GM12801 (cell line): Measurements from ENCODE around the gene DOCK1.

Experiments used
- TF ChIP-seq, protein P1 (sequence below): IDR thresholded peaks from one replicate; pipeline ENCODE4 v1.5.1; 2011; ENCODE audit warnings: control low read depth; ENCODE audit not compliant: insufficient read length; ENCODE audit errors: extremely low read depth

Gene DOCK1

DNA sequence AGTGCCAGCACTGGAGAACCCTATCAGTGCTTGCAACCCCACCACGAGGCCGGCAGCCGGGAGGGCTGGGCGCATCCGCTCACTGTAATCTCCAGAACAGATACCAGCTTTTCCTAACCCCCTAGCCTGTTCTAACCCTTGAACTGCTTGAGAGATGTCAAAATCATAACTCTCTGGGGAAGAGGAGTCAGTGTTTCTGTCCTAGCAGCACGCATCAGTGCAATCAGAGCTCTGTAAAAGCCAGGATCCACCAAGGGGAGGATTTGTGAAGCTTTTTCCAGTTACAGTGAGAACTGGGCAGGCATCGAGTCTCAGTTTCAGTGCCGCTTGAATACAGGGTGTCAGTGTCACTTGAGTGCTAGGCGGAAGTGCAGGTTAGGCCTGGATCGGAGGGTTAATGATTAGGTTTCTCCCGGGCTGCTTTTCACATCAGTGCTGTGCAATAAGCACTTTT is 395.7 kb downstream of the DOCK1 start:
- TF ChIP-seq, protein P1, sequence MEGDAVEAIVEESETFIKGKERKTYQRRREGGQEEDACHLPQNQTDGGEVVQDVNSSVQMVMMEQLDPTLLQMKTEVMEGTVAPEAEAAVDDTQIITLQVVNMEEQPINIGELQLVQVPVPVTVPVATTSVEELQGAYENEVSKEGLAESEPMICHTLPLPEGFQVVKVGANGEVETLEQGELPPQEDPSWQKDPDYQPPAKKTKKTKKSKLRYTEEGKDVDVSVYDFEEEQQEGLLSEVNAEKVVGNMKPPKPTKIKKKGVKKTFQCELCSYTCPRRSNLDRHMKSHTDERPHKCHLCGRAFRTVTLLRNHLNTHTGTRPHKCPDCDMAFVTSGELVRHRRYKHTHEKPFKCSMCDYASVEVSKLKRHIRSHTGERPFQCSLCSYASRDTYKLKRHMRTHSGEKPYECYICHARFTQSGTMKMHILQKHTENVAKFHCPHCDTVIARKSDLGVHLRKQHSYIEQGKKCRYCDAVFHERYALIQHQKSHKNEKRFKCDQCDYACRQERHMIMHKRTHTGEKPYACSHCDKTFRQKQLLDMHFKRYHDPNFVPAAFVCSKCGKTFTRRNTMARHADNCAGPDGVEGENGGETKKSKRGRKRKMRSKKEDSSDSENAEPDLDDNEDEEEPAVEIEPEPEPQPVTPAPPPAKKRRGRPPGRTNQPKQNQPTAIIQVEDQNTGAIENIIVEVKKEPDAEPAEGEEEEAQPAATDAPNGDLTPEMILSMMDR: no peak

GRCh38 chr10:127302343-127302742 is 397.1 kb downstream of the DOCK1 start:
- TF ChIP-seq, protein P1: no peak

DNA sequence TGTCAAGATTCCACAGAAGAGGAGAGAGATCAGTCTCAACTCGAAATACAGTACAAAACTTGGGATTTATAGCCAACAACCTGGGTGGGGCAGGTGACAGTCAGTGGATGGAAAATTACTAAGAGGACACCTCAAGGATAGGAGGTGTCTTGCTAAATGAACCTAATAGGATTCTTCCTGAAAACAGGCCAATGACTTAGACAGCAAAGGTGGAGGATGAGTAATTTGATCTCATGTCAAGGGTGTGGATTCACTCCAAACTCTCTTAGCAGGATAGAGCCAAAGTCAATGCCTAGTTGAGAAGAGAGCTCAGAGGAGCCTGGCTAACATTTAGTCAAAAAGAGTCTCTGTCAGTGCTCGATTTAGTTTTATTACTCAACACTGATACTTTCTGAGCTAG is 397.9 kb downstream of the DOCK1 start:
- TF ChIP-seq, protein P1: no peak

DNA sequence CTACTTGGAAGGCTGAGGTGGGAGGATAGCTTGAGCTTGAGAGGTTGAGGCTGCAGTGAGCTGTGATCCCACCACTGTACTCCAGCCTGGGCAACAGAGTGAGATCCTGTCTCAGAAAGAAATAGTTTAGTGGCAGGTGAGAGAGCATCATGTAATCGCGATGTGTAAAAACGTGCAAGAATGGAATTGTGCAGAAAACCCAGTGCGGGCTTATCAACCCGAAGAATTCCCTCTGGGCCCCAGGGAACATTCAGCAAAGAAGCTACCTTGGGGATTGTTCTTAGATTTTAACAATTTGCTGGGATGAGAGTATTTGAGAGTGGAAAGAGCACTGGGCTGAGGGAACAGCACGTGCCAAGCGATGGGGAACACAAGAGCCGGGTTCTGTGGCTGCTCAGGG is 398.5 kb downstream of the DOCK1 start:
- TF ChIP-seq, protein P1: no peak

- TF ChIP-seq, protein P1: no peak
Observed at GRCh38 chr10:127306479-127306878, 401.3 kb downstream of the DOCK1 start.

- TF ChIP-seq, protein P1: no peak
Observed at GRCh38 chr10:127307338-127307737, 402.1 kb downstream of the DOCK1 start.

GRCh38 chr10:127308031-127308430 is 402.8 kb downstream of the DOCK1 start:
- TF ChIP-seq, protein P1: no peak

DNA sequence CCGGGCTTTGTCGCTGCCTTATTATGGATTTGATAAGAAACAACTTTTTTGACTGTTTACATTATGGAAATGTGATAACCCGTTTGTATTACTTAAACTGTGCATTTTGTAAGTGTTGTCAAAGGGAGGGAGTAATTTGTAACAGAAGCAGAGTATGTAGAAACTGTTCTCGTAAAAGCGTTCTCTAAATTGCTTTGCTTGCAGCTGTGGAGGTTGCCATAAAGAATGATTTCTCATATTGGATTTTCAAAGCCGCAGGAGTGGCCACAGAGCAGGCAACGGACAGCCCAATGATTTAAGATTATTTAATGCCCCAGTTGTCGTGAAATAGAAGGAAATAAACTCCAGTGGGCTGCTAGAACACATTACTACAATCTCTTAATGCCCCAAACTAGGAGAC is 405.2 kb downstream of the DOCK1 start:
- TF ChIP-seq, protein P1: no peak
